Activated CD4-positive, alpha-beta T cell treated with anti-CD3 and anti-CD28 coated beads, Interleukin-2, amount 10 ng/mL, durations not matched to agents 24 days and 14 days (primary cell): Measurements from ENCODE around the gene DCTN3. TPM values are rescaled to one million over a fixed set of nuclear protein-coding genes. Genes with fewer than 3 reads are reported as not detected.

Source experiments
- DNase-seq: peaks from one replicate; pipeline ENCODE4 v3.0.0; 2022
- H3K27ac Mint-ChIP-seq: one replicate; pipeline ENCODE4 v1.8.0; 2022; ENCODE audit warnings: mild to moderate bottlenecking, mixed read lengths
- H3K27me3 Mint-ChIP-seq: one replicate; pipeline ENCODE4 v1.8.0; 2022; ENCODE audit warnings: mixed read lengths
- H3K36me3 Mint-ChIP-seq: one replicate; pipeline ENCODE4 v1.8.0; 2022; ENCODE audit warnings: low read depth, mild to moderate bottlenecking, mixed read lengths
- H3K4me1 Mint-ChIP-seq: one replicate; pipeline ENCODE4 v1.8.0; 2021; ENCODE audit warnings: mixed read lengths
- H3K4me3 Mint-ChIP-seq: one replicate; pipeline ENCODE4 v1.8.0; 2022; ENCODE audit warnings: mild to moderate bottlenecking, moderate library complexity, mixed read lengths
- H3K9me3 Mint-ChIP-seq: one replicate; pipeline ENCODE4 v1.8.0; 2021; ENCODE audit warnings: mixed read lengths
- intact Hi-C: fragments of 100-400 bp; cut with micrococcal nuclease; formaldehyde crosslinking; loops from one replicate; pipeline ENCODE4 v1.15.1; 2023
- total RNA-seq: library from RNA; stranded (reverse); gene quantifications from 2 replicates; pipeline ENCODE4 v1.2.3, GENCODE V29; 2022

Gene DCTN3
- total RNA-seq, 1 donor from 2014 or later = 50.9 TPM

- DNase-seq = no peak
- Mint-ChIP-seq H3K27ac (no peak overlapping the region), H3K4me1 (peaks cover 17% of the 10 kb centered on the region), H3K36me3 (no peaks in the 10 kb centered on the region), H3K4me3 (no peak overlapping the region), H3K27me3 (peaks cover 76% of the 10 kb centered on the region), H3K9me3 (no peaks in the 10 kb centered on the region)
- intact Hi-C loops = no loop called here
Observed at GRCh38 chr9:34585946-34586669, 34.2 kb downstream of the DCTN3 start.

- peaks cover 76% of the 10 kb centered on the region for H3K27me3 Mint-ChIP-seq
- H3K4me1 Mint-ChIP-seq = peaks cover 8% of the 10 kb centered on the region
- no peak overlapping the region for H3K27ac Mint-ChIP-seq
- no peak for DNase-seq
- H3K9me3 Mint-ChIP-seq = no peaks in the 10 kb centered on the region
- H3K4me3 Mint-ChIP-seq = no peak overlapping the region
- no peaks in the 10 kb centered on the region for H3K36me3 Mint-ChIP-seq
- intact Hi-C loops = no loop called here
Observed at GRCh38 chr9:34584970-34585369, 35.3 kb downstream of the DCTN3 start.

GRCh38 chr9:34582787-34583186 lies 37.5 kb downstream of the DCTN3 start:
- Mint-ChIP-seq H3K4me3 (no peak overlapping the region), H3K36me3 (no peaks in the 10 kb centered on the region), H3K27ac (no peak overlapping the region), H3K27me3 (peaks cover 75% of the 10 kb centered on the region), H3K4me1 (peaks cover 4% of the 10 kb centered on the region), H3K9me3 (no peaks in the 10 kb centered on the region)
- DNase-seq = no peak
- intact Hi-C loops = no loop called here

GRCh38 chr9:34581318-34581717 lies 39.0 kb downstream of the DCTN3 start:
- no peaks in the 10 kb centered on the region for H3K9me3 Mint-ChIP-seq
- no peaks in the 10 kb centered on the region for H3K36me3 Mint-ChIP-seq

GRCh38 chr9:34580358-34580757 lies 39.9 kb downstream of the DCTN3 start:
- H3K27ac Mint-ChIP-seq = no peak overlapping the region
- peaks cover 8% of the 10 kb centered on the region for H3K4me1 Mint-ChIP-seq
- H3K36me3 Mint-ChIP-seq = no peaks in the 10 kb centered on the region
- DNase-seq = no peak
- no peak overlapping the region for H3K4me3 Mint-ChIP-seq
- H3K27me3 Mint-ChIP-seq = peaks cover 69% of the 10 kb centered on the region
- intact Hi-C loops = no loop called here
- no peaks in the 10 kb centered on the region for H3K9me3 Mint-ChIP-seq

More at GRCh38 chr9:34581318-34581717, 39.0 kb downstream of the DCTN3 start:
- Mint-ChIP-seq H3K4me1 (peaks cover 8% of the 10 kb centered on the region), H3K4me3 (no peak overlapping the region), H3K27ac (no peak overlapping the region), H3K27me3 (peaks cover 72% of the 10 kb centered on the region)
- DNase-seq = no peak
- intact Hi-C loops = no loop called here

- H3K36me3 Mint-ChIP-seq = no peaks in the 10 kb centered on the region
- intact Hi-C loops = no loop called here
- peaks cover 67% of the 10 kb centered on the region for H3K27me3 Mint-ChIP-seq
- no peak overlapping the region for H3K4me3 Mint-ChIP-seq
- no peak overlapping the region for H3K27ac Mint-ChIP-seq
- no peaks in the 10 kb centered on the region for H3K9me3 Mint-ChIP-seq
- DNase-seq = no peak
- H3K4me1 Mint-ChIP-seq = peaks cover 8% of the 10 kb centered on the region
Observed at GRCh38 chr9:34579808-34580163, 40.5 kb downstream of the DCTN3 start.

- peaks cover 8% of the 10 kb centered on the region for H3K4me1 Mint-ChIP-seq
- intact Hi-C loops = no loop called here
- H3K4me3 Mint-ChIP-seq = no peak overlapping the region
- H3K27ac Mint-ChIP-seq = no peak overlapping the region
- no peaks in the 10 kb centered on the region for H3K36me3 Mint-ChIP-seq
- peaks cover 65% of the 10 kb centered on the region for H3K27me3 Mint-ChIP-seq
- DNase-seq = no peak
- no peaks in the 10 kb centered on the region for H3K9me3 Mint-ChIP-seq
Observed at GRCh38 chr9:34579104-34579807, 41.0 kb downstream of the DCTN3 start.

- Mint-ChIP-seq H3K27ac (no peak overlapping the region), H3K9me3 (no peaks in the 10 kb centered on the region), H3K4me3 (no peak overlapping the region), H3K4me1 (peaks cover 8% of the 10 kb centered on the region), H3K27me3 (peaks cover 63% of the 10 kb centered on the region), H3K36me3 (no peaks in the 10 kb centered on the region)
- DNase-seq = no peak
- intact Hi-C loops = no loop called here
Observed at GRCh38 chr9:34578241-34579103, 41.8 kb downstream of the DCTN3 start.

GRCh38 chr9:34577400-34578240 lies 42.7 kb downstream of the DCTN3 start:
- no peaks in the 10 kb centered on the region for H3K36me3 Mint-ChIP-seq
- no peak overlapping the region for H3K27ac Mint-ChIP-seq
- DNase-seq = no peak
- peaks cover 58% of the 10 kb centered on the region for H3K27me3 Mint-ChIP-seq
- peaks cover 8% of the 10 kb centered on the region for H3K4me1 Mint-ChIP-seq
- intact Hi-C loops = no loop called here
- no peaks in the 10 kb centered on the region for H3K9me3 Mint-ChIP-seq
- peak overlapping the region; percentile 42 for H3K4me3 Mint-ChIP-seq

GRCh38 chr9:34576597-34577399 lies 43.5 kb downstream of the DCTN3 start:
- no peaks in the 10 kb centered on the region for H3K36me3 Mint-ChIP-seq
- intact Hi-C loops = no loop called here
- no peak for DNase-seq
- peaks cover 54% of the 10 kb centered on the region for H3K27me3 Mint-ChIP-seq
- H3K4me3 Mint-ChIP-seq = no peak overlapping the region
- H3K27ac Mint-ChIP-seq = no peak overlapping the region
- no peaks in the 10 kb centered on the region for H3K9me3 Mint-ChIP-seq
- H3K4me1 Mint-ChIP-seq = peaks cover 8% of the 10 kb centered on the region

- H3K9me3 Mint-ChIP-seq = no peaks in the 10 kb centered on the region
- H3K36me3 Mint-ChIP-seq = no peaks in the 10 kb centered on the region
- intact Hi-C loops = no loop called here
- H3K4me1 Mint-ChIP-seq = peaks cover 8% of the 10 kb centered on the region
- H3K27me3 Mint-ChIP-seq = peaks cover 46% of the 10 kb centered on the region
- H3K4me3 Mint-ChIP-seq = no peak overlapping the region
- DNase-seq = no peak
- no peak overlapping the region for H3K27ac Mint-ChIP-seq
Observed at GRCh38 chr9:34575862-34576596, 44.3 kb downstream of the DCTN3 start.

GRCh38 chr9:34575241-34575640 lies 45.1 kb downstream of the DCTN3 start:
- Mint-ChIP-seq H3K4me3 (no peak overlapping the region), H3K27me3 (peaks cover 38% of the 10 kb centered on the region), H3K4me1 (peaks cover 8% of the 10 kb centered on the region), H3K36me3 (no peaks in the 10 kb centered on the region), H3K27ac (no peak overlapping the region), H3K9me3 (no peaks in the 10 kb centered on the region)
- DNase-seq = no peak
- intact Hi-C loops = no loop called here
